OCI-LY1 (cell line): ENCODE data around the gene TRPM2.

Experiments used
- EZH2 ChIP-seq: fragments of 200-600 bp; sonication (generic), shearing (Covaris generic); IDR thresholded peaks from 2 replicates; pipeline ENCODE4 v1.8.0; 2017; ENCODE audit warnings: borderline replicate concordance, mixed run types, mild to moderate bottlenecking, antibody characterized with exemption, low read length, moderate library complexity, mixed read lengths
- TF ChIP-seq, protein P1 (sequence below): fragments of 200-600 bp; sonication (generic), shearing (Covaris generic); IDR thresholded peaks from 2 replicates; pipeline ENCODE4 v1.5.1; 2017; ENCODE audit warnings: mild to moderate bottlenecking, antibody characterized with exemption, low read length, moderate library complexity, mixed read lengths

DNA sequence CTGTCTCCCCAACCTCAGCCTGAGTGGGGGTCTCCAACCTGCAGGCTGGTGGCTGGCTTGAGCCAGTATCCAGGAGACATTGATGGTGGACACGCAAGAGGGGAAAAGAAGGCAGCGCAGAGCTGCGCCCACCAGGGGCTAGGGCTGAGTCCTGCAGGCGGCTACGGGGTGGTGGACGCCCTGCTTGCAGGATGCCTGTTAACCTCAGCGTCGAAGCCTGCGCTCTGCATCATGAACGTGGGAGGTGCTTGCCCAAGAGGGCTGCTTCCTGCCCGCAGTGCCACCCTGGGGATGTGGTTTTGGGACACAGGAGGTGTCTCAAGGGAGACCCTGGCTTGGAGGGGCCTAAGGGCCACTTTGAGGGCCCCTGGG is 25.8 kb upstream of the TRPM2 start:
- TF ChIP-seq, protein P1, sequence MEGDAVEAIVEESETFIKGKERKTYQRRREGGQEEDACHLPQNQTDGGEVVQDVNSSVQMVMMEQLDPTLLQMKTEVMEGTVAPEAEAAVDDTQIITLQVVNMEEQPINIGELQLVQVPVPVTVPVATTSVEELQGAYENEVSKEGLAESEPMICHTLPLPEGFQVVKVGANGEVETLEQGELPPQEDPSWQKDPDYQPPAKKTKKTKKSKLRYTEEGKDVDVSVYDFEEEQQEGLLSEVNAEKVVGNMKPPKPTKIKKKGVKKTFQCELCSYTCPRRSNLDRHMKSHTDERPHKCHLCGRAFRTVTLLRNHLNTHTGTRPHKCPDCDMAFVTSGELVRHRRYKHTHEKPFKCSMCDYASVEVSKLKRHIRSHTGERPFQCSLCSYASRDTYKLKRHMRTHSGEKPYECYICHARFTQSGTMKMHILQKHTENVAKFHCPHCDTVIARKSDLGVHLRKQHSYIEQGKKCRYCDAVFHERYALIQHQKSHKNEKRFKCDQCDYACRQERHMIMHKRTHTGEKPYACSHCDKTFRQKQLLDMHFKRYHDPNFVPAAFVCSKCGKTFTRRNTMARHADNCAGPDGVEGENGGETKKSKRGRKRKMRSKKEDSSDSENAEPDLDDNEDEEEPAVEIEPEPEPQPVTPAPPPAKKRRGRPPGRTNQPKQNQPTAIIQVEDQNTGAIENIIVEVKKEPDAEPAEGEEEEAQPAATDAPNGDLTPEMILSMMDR = no peak
- no peak for TF ChIP-seq EZH2
